HG03045 (cell line): ENCODE measurements around the gene GNG10.
"Not testable (repeated sequence)": the region's sequence is repeated elsewhere in the genome, so short reads cannot be mapped to it uniquely, and the experiment has no call there.

Experiments
- ATAC-seq: cut with Tn5 transposase; IDR thresholded peaks from one replicate; pipeline ENCODE4 v1.9.1; 2021; ENCODE audit warnings: mild to moderate bottlenecking, moderate library complexity; ENCODE audit not compliant: unreplicated experiment

The GNG10 gene

GRCh38 chr9:111649016-111649415 lies 12.4 kb upstream of the GNG10 start:
- no peak for ATAC-seq

GRCh38 chr9:111657051-111657450 lies 4.4 kb upstream of the GNG10 start:
- ATAC-seq: no peak

DNA sequence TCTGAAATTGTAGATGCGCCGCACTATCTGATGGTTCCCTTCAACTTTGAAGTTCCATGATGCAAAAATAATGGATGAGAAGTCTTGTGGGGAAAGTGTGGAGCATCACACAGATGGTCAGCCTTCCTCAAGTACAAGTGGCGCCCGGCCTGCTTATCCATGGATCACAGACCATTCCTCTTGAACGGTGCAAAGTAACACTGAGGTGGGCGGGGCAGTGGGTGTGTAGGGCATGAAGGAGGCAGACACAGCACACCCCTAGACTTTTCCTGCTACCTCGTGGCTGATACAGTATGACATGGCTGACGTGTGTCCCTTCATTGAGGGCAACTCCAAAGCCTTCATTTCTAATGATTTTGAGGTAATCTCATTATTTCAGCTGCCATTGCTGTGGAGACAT lies 2.5 kb upstream of the GNG10 start:
- no peak for ATAC-seq

DNA sequence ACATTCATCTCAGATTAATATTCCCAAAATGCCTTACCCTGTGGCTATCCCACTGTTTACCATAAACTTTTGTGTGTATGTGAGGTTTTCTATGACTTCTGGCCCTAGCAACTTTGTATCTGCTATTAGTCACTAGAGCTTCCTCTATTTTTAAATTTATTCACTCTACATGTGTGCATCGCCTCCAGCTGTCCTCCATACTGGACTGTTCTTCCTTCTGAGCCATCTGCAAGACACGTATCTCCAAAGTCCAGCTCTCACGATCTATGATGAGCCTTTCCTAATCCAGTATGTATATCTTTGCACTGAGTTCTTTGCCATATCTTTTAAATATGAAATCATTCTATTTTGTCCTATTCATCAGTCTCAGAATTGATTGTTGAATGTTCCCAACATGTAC lies 1.7 kb upstream of the GNG10 start:
- no peak for ATAC-seq

GRCh38 chr9:111661802-111662521 lies 557 bp downstream of the GNG10 start:
- ATAC-seq: peak; percentile 41

GRCh38 chr9:111662576-111663300 lies 1.3 kb downstream of the GNG10 start:
- no peak for ATAC-seq

DNA sequence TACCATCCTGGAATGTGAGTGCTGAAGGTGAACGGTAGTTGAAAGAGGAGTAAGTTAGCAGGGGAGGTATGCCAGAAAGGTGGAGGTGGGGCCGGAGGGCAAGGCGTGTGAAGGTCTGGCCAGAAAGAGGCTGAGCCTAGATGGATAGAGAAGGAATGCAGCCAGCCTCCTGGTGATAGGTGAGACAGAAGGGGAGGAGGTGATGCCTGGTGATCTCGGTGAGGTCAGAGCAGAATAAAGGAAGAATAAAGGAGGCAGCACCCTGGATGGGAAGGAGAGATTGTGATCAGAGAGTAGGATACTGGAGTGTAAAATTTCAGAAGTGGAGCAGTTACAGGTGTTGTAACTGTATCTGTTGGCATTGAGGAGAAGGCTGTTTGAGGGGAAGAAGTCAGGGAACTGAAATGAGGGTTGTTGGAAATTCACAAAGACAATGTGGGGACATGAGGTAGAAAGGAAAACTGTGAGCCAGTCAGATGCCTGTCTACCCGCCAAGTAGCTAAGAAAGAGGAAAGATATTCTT lies 2.0 kb downstream of the GNG10 start:
- no peak for ATAC-seq

GRCh38 chr9:111668026-111668573 lies 6.7 kb downstream of the GNG10 start:
- no peak for ATAC-seq

- ATAC-seq: not testable (repeated sequence)
Measured at GRCh38 chr9:111668601-111669000, 7.2 kb downstream of the GNG10 start.

DNA sequence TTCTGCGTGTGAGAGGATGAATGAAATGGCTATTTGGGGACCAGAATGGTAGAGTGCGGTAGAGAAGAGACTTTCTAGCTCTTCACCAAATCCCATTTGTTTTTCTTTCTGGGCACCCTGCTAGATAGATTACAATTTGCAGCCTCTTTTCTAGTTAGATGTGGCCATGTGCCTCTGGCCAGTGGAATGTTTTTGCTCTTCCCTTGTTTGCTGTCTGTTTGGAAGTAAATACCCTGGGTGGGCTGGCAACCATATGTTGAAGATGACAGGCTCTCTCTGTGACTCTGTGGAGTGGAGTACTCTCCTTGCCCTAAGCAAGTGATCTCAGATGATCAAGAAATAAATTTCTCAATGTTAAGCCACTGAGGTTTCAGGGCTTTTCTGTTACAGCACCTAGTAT lies 12.9 kb downstream of the GNG10 start:
- ATAC-seq: no peak

DNA sequence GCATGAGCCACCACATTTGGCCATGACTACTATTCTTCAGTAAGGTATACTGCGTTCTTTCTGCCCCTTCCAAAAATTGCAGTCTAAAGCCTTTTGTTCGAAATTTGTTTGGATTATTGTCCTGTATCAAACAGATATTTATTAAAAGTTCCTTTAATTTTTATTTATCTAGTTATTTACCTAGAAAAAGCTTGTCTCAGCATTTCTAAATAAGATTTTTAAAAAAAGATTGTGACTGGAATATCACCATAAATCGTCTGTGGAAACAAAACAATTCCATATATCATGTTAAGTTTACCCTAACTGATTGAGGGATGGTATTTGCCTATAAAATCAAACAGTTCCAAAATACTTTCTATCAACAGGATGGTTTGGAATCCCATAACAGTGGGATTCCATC lies 14.7 kb downstream of the GNG10 start:
- no peak for ATAC-seq

- ATAC-seq: no peak
Measured at GRCh38 chr9:111678293-111678692, 16.9 kb downstream of the GNG10 start.

DNA sequence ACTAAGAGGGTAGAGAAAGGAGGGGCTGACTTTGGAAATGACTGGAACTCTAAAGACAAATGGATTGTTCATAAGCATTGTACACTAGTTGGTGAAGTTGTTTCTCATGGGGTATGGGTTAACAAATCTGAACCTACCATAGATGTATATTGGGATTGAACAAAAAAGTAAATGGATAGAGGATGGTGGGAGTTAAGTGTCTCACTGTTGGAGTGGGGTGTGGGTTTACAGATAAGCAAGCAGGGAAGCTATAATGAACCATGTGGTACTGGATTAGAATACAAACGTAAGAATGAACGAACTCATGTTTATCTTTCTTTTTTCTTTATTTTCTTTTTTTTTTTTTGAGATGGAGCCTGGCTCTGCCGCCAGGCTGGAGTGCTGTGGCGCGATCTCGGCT lies 17.8 kb downstream of the GNG10 start:
- ATAC-seq: no peak

GRCh38 chr9:111683392-111683791 lies 22.0 kb downstream of the GNG10 start:
- ATAC-seq: no peak

DNA sequence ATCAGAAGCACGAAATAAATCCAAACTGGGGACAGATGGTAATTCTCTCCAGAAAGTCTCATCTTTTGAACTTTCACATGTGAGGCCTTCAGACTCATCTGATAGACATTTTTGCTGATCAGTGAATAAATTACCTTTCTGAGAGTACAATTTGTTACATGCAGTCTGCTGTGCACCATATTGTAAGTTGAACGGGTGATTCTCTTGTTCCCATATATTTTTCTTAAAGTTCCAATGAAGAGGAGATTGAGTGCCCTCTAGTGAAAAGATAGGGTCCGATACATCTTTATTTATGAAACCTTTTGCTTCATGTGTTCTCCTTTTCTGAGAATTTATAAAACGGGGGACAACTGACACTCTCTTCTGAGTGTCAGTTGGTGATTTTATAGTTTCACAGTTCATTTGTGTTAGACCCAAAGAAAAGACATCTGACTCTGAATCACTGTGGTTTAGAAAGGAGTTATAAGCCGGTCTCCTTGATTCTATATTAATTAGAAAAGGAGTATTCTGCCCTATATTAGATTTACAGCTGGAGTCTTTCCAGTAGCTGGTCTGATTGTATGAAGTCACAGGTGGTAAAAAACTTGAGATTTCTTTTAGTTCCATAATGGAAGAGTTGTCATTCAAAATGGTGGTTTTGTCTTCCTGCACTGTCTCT lies 30.4 kb downstream of the GNG10 start:
- no peak for ATAC-seq

- no peak for ATAC-seq
Measured at GRCh38 chr9:111696796-111697195, 35.4 kb downstream of the GNG10 start.

DNA sequence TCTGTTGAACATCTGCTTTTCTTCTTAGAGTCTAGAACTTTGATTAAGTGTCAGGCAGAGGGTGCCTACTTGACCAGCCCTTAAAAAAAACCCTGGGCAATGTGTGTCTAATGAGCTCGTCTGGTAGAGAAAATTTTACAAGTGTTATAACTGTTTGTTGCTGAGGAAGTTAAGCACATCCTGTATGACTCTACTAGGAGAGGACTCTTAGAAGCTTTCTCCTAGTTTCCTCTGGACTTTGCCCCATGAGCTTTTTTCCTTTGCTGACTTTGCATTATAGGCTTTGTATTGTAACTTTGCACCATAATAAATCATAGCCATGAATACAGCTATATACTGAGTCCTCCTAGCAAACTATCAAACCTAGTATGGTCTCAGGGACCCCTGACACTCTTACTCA lies 39.4 kb downstream of the GNG10 start:
- no peak for ATAC-seq

DNA sequence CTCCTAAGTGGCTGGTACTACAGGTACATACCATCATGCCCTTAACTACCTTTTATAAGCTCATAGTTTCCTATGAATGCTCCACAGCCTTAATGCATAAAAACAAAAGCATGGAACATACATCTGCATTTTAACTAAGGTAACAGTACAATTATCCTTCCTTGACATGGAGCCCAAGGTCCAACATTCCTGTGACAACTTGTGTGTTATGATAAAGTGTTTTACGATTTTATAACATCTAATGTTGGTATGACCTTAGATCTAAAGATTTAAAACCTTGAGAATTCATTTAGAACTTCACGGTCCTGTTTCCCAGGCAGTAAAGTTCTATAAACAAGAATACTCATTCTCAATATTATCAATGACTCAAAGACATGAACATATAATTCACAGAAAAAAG lies 43.1 kb downstream of the GNG10 start:
- ATAC-seq: no peak

DNA sequence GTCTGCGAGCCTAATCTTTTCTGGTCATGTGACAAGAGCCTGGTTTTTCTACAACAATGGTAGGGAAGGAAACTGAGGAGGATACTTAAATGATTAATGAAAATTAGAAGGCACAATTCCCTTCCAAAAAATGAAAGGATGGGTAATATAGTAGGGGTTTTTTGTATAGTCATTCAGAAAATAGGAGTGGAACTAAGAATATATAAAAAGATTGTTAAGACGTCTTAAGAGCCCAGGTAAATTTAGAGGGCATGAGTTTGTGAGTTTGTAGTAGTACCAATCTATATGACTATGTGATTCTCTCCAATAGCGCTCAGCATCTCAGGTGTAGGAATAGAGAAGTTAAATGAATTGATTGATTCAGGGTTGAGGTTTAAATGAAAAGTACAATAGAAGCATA lies 50.1 kb downstream of the GNG10 start:
- no peak for ATAC-seq

DNA sequence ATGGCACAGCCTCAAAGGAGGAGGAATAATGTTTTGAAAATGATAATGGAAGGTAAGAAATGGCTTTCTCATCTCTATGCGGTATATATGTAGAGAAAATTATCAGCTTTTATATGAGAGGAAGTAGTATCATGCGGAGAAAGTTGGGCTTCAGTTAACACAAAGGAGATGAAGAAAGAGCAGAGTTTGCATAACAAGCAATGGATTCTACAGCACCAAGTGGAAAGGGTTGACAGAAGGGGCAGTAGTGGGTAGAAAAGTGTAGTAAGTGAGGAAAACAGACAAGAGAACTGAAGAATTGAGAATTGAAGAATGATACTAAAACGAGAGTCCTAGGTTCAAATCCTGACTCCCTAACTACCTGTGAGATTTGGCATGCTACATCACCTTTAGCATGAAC lies 51.0 kb downstream of the GNG10 start:
- ATAC-seq: no peak

DNA sequence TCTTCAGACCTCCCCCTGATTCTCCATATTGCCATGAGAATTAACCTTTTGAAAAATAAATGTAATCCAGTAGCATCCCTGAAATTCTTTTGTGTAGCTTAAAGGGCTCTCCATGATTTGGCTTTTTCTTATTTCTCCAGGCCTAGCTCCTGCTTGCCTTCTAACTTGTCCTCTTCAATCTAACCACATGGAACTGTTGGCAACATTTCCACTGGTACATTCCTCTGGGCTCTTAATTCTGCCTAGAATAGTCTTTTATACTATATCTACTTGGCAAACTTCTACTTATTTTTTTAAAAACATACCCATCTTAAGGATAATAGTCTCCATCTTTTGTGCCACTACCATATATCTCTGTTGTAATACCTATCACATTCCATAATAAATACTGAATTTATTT lies 54.1 kb downstream of the GNG10 start:
- no peak for ATAC-seq

GRCh38 chr9:111719541-111719940 lies 58.1 kb downstream of the GNG10 start:
- ATAC-seq: no peak
